Vagina (tissue), 2 donors: ENCODE measurements around the gene CACNA1C. TPM values are rescaled to one million over a fixed set of nuclear protein-coding genes. Genes with fewer than 3 reads are reported as not detected.

Experiments
- DNase-seq, 2 donors: peaks; one replicate each; pipeline ENCODE4 v3.0.0-alpha.2; 2017; ENCODE audit errors: extremely low spot score in 2 of 2
- H3K27ac ChIP-seq: fragments of 200-600 bp; sonication (generic); one replicate; pipeline ENCODE4 v1.5.1; 2019
- H3K27me3 ChIP-seq: fragments of 200-600 bp; sonication (generic); one replicate; pipeline ENCODE4 v1.5.1; 2019
- H3K36me3 ChIP-seq, 2 donors: fragments of 200-600 bp; sonication (generic); one replicate each; pipeline ENCODE4 v1.5.1; 2017 to 2019
- H3K4me1 ChIP-seq: fragments of 200-600 bp; sonication (generic); one replicate; pipeline ENCODE4 v1.5.1; 2019
- H3K4me3 ChIP-seq, 2 donors: fragments of 200-600 bp; sonication (generic); 1 replicate in 1 of 2; 2 replicates in 1 of 2; pipeline ENCODE4 v1.5.1; 2016 to 2019
- H3K9me3 ChIP-seq: fragments of 200-600 bp; sonication (generic); one replicate; pipeline ENCODE4 v1.5.1; 2019
- POLR2A ChIP-seq, 2 donors: fragments of 450-650 bp; IDR thresholded peaks; one replicate each; pipeline ENCODE4 v1.6.1; 2017; ENCODE audit warnings: antibody characterized with exemption in 2 of 2, mild to moderate bottlenecking in 2 of 2, moderate library complexity in 2 of 2
- POLR2AphosphoS5 ChIP-seq, 2 donors: sonication (generic); formaldehyde crosslinking; IDR thresholded peaks; one replicate each; pipeline ENCODE4 v1.9.0; 2017; ENCODE audit warnings: antibody characterized with exemption in 2 of 2, mild to moderate bottlenecking in 2 of 2, low read depth in 1 of 2; ENCODE audit not compliant: insufficient read depth in 1 of 2
- intact Hi-C: fragments of 100-400 bp; cut with DNase I; formaldehyde crosslinking; loops from one replicate; pipeline ENCODE4 v1.15.1; 2023
- total RNA-seq: library from RNA; depleted of rRNA; stranded (reverse); fragments of >200 nt; gene quantifications from one replicate; pipeline ENCODE4 v1.2.3, GENCODE V29; 2016
- TF ChIP-seq, protein P1 (sequence below), 3 experiments: fragments of 450-650 bp in 2 of 3; fragments of 200-600 bp in 1 of 3; sonication (generic) in 1 of 3; IDR thresholded peaks; one replicate each; pipeline ENCODE4 v1.5.1; 2017 to 2019; ENCODE audit warnings: antibody characterized with exemption in 3 of 3, mild to moderate bottlenecking in 2 of 3, moderate library complexity in 2 of 3

Gene CACNA1C
- total RNA-seq, 1 donor from 2014 or later = 9.8 TPM

DNA sequence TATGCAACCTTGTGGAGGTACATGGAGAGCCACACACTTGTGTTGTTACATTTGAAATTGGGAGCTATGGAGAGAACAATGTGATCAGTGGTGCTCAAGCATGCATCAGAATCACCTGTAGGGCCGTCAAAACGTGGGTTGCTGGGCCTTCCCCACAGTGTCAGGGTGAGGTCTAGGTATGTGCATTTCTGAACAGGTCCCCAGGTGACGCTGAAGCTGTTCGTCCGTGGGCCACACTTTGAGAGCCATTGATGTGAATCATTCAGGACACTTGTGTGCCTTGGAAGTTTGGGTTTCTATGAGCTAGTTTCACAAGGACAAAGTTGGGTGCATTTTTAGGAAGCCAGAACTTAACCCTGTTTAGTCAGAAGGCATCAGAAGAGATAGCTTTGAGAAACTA is 450.2 kb downstream of the CACNA1C start:
- no peaks in the 10 kb centered on the region for H3K9me3 ChIP-seq
- no peak overlapping the region for H3K4me3 ChIP-seq
- intact Hi-C loops = no loop called here
- no peaks in the 10 kb centered on the region for H3K4me1 ChIP-seq
- no peak overlapping the region for H3K27ac ChIP-seq
- H3K27me3 ChIP-seq = no peaks in the 10 kb centered on the region
- H3K36me3 ChIP-seq = no peaks in the 10 kb centered on the region
- no peak for DNase-seq
- no peak for TF ChIP-seq POLR2A (IDR thresholded peaks at IDR 0.05)
- TF ChIP-seq, protein P1, sequence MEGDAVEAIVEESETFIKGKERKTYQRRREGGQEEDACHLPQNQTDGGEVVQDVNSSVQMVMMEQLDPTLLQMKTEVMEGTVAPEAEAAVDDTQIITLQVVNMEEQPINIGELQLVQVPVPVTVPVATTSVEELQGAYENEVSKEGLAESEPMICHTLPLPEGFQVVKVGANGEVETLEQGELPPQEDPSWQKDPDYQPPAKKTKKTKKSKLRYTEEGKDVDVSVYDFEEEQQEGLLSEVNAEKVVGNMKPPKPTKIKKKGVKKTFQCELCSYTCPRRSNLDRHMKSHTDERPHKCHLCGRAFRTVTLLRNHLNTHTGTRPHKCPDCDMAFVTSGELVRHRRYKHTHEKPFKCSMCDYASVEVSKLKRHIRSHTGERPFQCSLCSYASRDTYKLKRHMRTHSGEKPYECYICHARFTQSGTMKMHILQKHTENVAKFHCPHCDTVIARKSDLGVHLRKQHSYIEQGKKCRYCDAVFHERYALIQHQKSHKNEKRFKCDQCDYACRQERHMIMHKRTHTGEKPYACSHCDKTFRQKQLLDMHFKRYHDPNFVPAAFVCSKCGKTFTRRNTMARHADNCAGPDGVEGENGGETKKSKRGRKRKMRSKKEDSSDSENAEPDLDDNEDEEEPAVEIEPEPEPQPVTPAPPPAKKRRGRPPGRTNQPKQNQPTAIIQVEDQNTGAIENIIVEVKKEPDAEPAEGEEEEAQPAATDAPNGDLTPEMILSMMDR (IDR thresholded peaks at IDR 0.05) = no peak
- no peak for TF ChIP-seq POLR2AphosphoS5 (IDR thresholded peaks at IDR 0.05; ENCODE audit: insufficient read depth in 1 of 2, low read depth in 1 of 2)

DNA sequence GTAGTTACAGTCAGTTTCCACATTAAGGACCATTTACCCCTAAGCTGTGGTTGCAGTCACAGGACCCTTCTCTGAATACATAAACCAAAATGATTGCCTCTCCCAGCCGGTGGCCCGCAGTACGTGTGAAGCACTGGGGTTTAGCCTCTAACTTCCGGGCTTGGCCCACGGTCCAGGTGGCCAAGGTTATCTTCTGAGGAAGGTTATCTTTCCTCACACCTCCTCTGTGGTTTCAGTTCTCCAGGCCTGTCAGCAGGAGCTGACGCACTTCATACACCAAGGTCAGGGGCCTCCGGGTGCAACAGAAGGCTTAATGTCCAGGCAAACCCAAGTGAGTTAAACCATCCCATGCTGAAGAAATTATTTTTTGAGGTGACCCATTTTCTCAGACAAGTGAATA is 451.0 kb downstream of the CACNA1C start:
- Histone ChIP-seq H3K27ac (no peak overlapping the region), H3K27me3 (no peaks in the 10 kb centered on the region), H3K4me3 (no peak overlapping the region), H3K4me1 (no peaks in the 10 kb centered on the region), H3K36me3 (no peaks in the 10 kb centered on the region), H3K9me3 (no peaks in the 10 kb centered on the region)
- TF ChIP-seq POLR2AphosphoS5 (IDR thresholded peaks at IDR 0.05; ENCODE audit: insufficient read depth in 1 of 2, low read depth in 1 of 2) = no peak
- TF ChIP-seq POLR2A (IDR thresholded peaks at IDR 0.05) = no peak
- TF ChIP-seq, protein P1 (IDR thresholded peaks at IDR 0.05) = no peak
- DNase-seq = no peak
- intact Hi-C loops = no loop called here

DNA sequence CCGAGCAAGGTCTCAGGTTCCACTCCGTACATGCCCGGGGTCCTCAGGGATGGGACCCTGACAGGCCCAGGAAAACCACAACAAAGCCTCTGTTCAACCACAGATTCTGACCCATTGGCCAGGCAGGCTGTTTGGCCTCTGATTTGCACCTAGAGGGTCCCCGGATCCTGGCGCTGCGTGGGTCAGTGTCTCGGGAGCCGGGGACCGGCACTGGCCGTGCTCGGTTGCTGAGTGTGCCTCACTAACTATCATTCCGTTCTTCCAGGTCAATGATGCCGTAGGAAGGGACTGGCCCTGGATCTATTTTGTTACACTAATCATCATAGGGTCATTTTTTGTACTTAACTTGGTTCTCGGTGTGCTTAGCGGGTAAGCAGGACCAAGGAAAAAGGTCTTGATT is 451.8 kb downstream of the CACNA1C start:
- H3K4me3 ChIP-seq = no peak overlapping the region
- H3K27me3 ChIP-seq = no peaks in the 10 kb centered on the region
- H3K9me3 ChIP-seq = no peaks in the 10 kb centered on the region
- intact Hi-C loops = no loop called here
- no peaks in the 10 kb centered on the region for H3K36me3 ChIP-seq
- TF ChIP-seq, protein P1 (IDR thresholded peaks at IDR 0.05) = no peak
- no peak for TF ChIP-seq POLR2A (IDR thresholded peaks at IDR 0.05)
- H3K4me1 ChIP-seq = no peaks in the 10 kb centered on the region
- DNase-seq = no peak
- no peak overlapping the region for H3K27ac ChIP-seq

DNA sequence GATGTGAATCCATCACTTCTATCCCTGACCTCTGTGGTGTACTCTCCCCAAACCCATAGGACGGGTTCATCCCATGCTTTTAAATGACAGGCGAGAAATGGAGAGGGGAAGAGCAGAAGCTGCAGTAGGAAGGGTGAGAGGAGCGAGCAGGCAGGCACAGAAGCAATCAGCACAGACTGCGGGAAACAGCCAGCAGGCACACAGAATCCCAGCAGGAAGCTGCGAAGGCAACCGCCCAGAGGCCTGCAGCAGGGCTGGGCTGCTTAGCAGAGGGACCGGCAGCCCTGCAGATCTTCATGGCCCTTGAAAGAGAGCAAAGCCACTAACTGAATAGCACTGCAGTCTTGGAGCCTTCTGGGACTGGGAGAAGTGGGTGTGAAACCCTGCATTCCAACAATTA is 455.0 kb downstream of the CACNA1C start:
- H3K27me3 ChIP-seq = no peaks in the 10 kb centered on the region
- H3K27ac ChIP-seq = no peak overlapping the region
- H3K4me3 ChIP-seq = no peak overlapping the region
- no peaks in the 10 kb centered on the region for H3K9me3 ChIP-seq
- no peaks in the 10 kb centered on the region for H3K4me1 ChIP-seq
- no peak for TF ChIP-seq POLR2AphosphoS5 (IDR thresholded peaks at IDR 0.05; ENCODE audit: insufficient read depth in 1 of 2, low read depth in 1 of 2)
- TF ChIP-seq, protein P1 (IDR thresholded peaks at IDR 0.05) = no peak
- no peak for TF ChIP-seq POLR2A (IDR thresholded peaks at IDR 0.05)
- intact Hi-C loops = no loop called here
- H3K36me3 ChIP-seq = no peaks in the 10 kb centered on the region
- no peak for DNase-seq

DNA sequence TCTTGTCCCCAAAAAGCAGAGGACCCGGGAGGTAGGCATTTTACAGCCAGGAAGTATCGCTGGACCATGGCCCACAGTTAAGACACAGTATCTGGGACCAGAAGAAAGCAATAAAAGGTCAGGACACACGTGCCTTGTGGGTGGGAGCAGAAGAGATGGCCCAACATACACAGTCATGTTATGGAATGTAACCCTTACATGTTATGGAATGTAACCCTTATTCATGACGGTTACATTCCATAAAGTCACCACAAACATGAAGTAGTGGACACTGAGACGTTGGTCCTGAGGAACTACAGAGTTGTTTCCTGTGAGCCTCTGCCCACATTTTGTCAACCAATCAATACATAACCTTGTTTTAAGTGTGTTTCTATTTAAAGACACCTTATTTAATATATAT is 456.4 kb downstream of the CACNA1C start:
- DNase-seq = no peak
- TF ChIP-seq, protein P1 (IDR thresholded peaks at IDR 0.05) = no peak
- TF ChIP-seq POLR2AphosphoS5 (IDR thresholded peaks at IDR 0.05; ENCODE audit: insufficient read depth in 1 of 2, low read depth in 1 of 2) = no peak
- no peak for TF ChIP-seq POLR2A (IDR thresholded peaks at IDR 0.05)
- H3K4me1 ChIP-seq = no peaks in the 10 kb centered on the region

More for the DNA sequence above, 456.4 kb downstream of the CACNA1C start:
- H3K4me3 ChIP-seq = no peak overlapping the region
- no peaks in the 10 kb centered on the region for H3K27me3 ChIP-seq
- H3K9me3 ChIP-seq = no peaks in the 10 kb centered on the region
- intact Hi-C loops = no loop called here
- H3K36me3 ChIP-seq = no peaks in the 10 kb centered on the region
- H3K27ac ChIP-seq = no peak overlapping the region
